IMR-90 (cell line): ENCODE measurements around the gene VPS50. TPM values are rescaled to one million over a fixed set of nuclear protein-coding genes. Genes with fewer than 3 reads are reported as not detected.

Experiments
- ATAC-seq: fragments of 200-7000 bp; cut with Tn5 transposase; 2 replicates; pipeline ENCODE4 v1.9.1; 2020; ENCODE audit warnings: low read depth, mild to moderate bottlenecking, moderate library complexity
- BruUV-seq: library from RNA; stranded (reverse); fragments of 400-500 nt; replicated peaks from 2 replicates; lab custom pipeline; 2021; lab: Mats Ljungman, UMichigan
- CTCF ChIA-PET: fragments of 300-600 bp; formaldehyde crosslinking; extraction: SDS; loops from one replicate; lab custom pipeline; 2021; ENCODE audit warnings: antibody characterized with exemption; lab: Yijun Ruan, JAX
- POLR2A ChIA-PET: fragments of 300-600 bp; sonication (Branson Sonifier 250); formaldehyde crosslinking; loops from one replicate; lab custom pipeline; 2022; ENCODE audit warnings: antibody characterized with exemption; ENCODE audit not compliant: unreplicated experiment; lab: Charles Lee
- DNase-seq: peaks from one replicate; pipeline ENCODE4 v3.0.0; 2013
- H2AFZ ChIP-seq: replicated peaks from 2 replicates; pipeline ENCODE3; 2013; ENCODE audit warnings: low read length, mild to moderate bottlenecking; ENCODE audit not compliant: poor library complexity
- H2AK5ac ChIP-seq: 2 replicates; pipeline ENCODE4 v1.6.1; 2013; ENCODE audit warnings: low read depth, low read length, inconsistent platforms
- H2AK9ac ChIP-seq: replicated peaks from 2 replicates; pipeline ENCODE3; 2013; ENCODE audit warnings: mild to moderate bottlenecking, low read depth, low read length, moderate library complexity; ENCODE audit not compliant: poor library complexity
- H2BK120ac ChIP-seq: 2 replicates; pipeline ENCODE4 v1.6.1; 2013; ENCODE audit warnings: low read depth, low read length, inconsistent platforms
- H2BK15ac ChIP-seq: 3 replicates; pipeline ENCODE4 v1.6.1; 2013; ENCODE audit warnings: low read depth, low read length, inconsistent platforms
- H2BK20ac ChIP-seq: 2 replicates; pipeline ENCODE4 v1.6.1; 2013; ENCODE audit warnings: low read depth, mild to moderate bottlenecking, inconsistent platforms, low read length, moderate library complexity
- H2BK5ac ChIP-seq: 2 replicates; pipeline ENCODE4 v1.6.1; 2013; ENCODE audit warnings: mild to moderate bottlenecking, low read depth, low read length, inconsistent platforms; ENCODE audit not compliant: poor library complexity, severe bottlenecking
- H3K14ac ChIP-seq: replicated peaks from 2 replicates; pipeline ENCODE4 v1.6.1; 2013; ENCODE audit warnings: low read depth, low read length, inconsistent platforms
- H3K18ac ChIP-seq: 2 replicates; pipeline ENCODE4 v1.6.1; 2013; ENCODE audit warnings: low read depth, low read length, control low read depth
- H3K23ac ChIP-seq: 2 replicates; pipeline ENCODE4 v1.6.1; 2013; ENCODE audit warnings: low read depth, low read length, inconsistent platforms
- H3K27ac ChIP-seq: 2 replicates; pipeline ENCODE4 v1.5.1; 2013; ENCODE audit warnings: mild to moderate bottlenecking, control low read depth, low read length; ENCODE audit not compliant: insufficient read depth
- H3K27me3 ChIP-seq: 2 replicates; pipeline ENCODE4 v1.6.1; 2013; ENCODE audit warnings: low read length; ENCODE audit not compliant: control insufficient read depth, insufficient read depth
- H3K36me3 ChIP-seq: 2 replicates; pipeline ENCODE4 v1.6.1; 2013; ENCODE audit warnings: low read length, mixed read lengths; ENCODE audit not compliant: control insufficient read depth, insufficient read depth
- H3K4ac ChIP-seq: 2 replicates; pipeline ENCODE4 v1.6.1; 2013; ENCODE audit warnings: low read depth, low read length, inconsistent platforms
- H3K4me1 ChIP-seq: 2 replicates; pipeline ENCODE4 v1.6.1; 2013; ENCODE audit warnings: low read length, mixed read lengths; ENCODE audit not compliant: control insufficient read depth, insufficient read depth
- H3K4me2 ChIP-seq: 2 replicates; pipeline ENCODE4 v1.6.1; 2013; ENCODE audit warnings: low read depth, mild to moderate bottlenecking, control low read depth, low read length, moderate library complexity
- H3K4me3 ChIP-seq: 2 replicates; pipeline ENCODE4 v1.5.1; 2013; ENCODE audit warnings: low read depth, mild to moderate bottlenecking, control low read depth, low read length, moderate library complexity; ENCODE audit not compliant: insufficient read depth
- H3K56ac ChIP-seq: 2 replicates; pipeline ENCODE4 v1.6.1; 2013; ENCODE audit warnings: low read length, inconsistent platforms; ENCODE audit not compliant: insufficient read depth; ENCODE audit errors: extremely low read depth
- H3K79me1 ChIP-seq, 2 experiments: 2 replicates each; pipeline ENCODE4 v1.6.1; 2013; ENCODE audit warnings: low read length in 2 of 2, inconsistent platforms in 1 of 2, low read depth in 1 of 2
- H3K9ac ChIP-seq: 2 replicates; pipeline ENCODE4 v1.6.1; 2013; ENCODE audit warnings: low read depth, low read length, control low read depth
- H3K9me1 ChIP-seq: 2 replicates; pipeline ENCODE4 v1.6.1; 2013; ENCODE audit warnings: low read length, inconsistent platforms; ENCODE audit not compliant: insufficient read depth
- H3K9me3 ChIP-seq: 2 replicates; pipeline ENCODE4 v1.6.1; 2013; ENCODE audit warnings: low read length; ENCODE audit not compliant: control insufficient read depth, insufficient read depth
- H4K20me1 ChIP-seq: 2 replicates; pipeline ENCODE4 v1.6.1; 2013; ENCODE audit warnings: low read length, inconsistent platforms; ENCODE audit not compliant: insufficient read depth
- H4K5ac ChIP-seq: 2 replicates; pipeline ENCODE4 v1.6.1; 2013; ENCODE audit warnings: mild to moderate bottlenecking, low read depth, low read length, control low read depth
- H4K8ac ChIP-seq, 2 experiments: 2 replicates each; pipeline ENCODE4 v1.6.1; 2013; ENCODE audit warnings: low read depth in 2 of 2, low read length in 2 of 2, control low read depth in 1 of 2, inconsistent platforms in 1 of 2
- H4K91ac ChIP-seq: 2 replicates; pipeline ENCODE4 v1.6.1; 2013; ENCODE audit warnings: low read depth, low read length, inconsistent platforms; ENCODE audit not compliant: insufficient read depth
- CHD1 ChIP-seq: IDR thresholded peaks from 2 replicates; pipeline ENCODE4 v1.6.1; 2012; ENCODE audit warnings: low read depth, low read length, improper control_type of control experiment
- WGBS, 2 experiments: methylation state at CpG; one replicate each; pipeline versions ENCODE4 v1.1.5 to v1.1.7; 2013; ENCODE audit warnings: missing lambda C conversion rate in 2 of 2; ENCODE audit not compliant: insufficient read length in 1 of 2; ENCODE audit errors: extremely low coverage in 2 of 2; 5-methylcytosine and 5-hydroxymethylcytosine counted together
- dilution Hi-C: fragments of 300-500 bp; cut with HindIII; formaldehyde crosslinking; loops from one replicate; pipeline ENCODE4 v1.14.3; 2018; ENCODE audit warnings: low sequenced_read_pairs; ENCODE audit not compliant: unreplicated experiment
- in situ Hi-C: fragments of 300-500 bp; cut with MboI; formaldehyde crosslinking; loops from 3 replicates; pipeline ENCODE4 v1.14.3; 2019; ENCODE audit warnings: low sequenced_read_pairs, inconsistent platforms, mixed read lengths
- intact Hi-C: fragments of 100-400 bp; cut with micrococcal nuclease; formaldehyde crosslinking; loops from 2 replicates; pipeline ENCODE4 v1.10.0; 2022
- polyA plus RNA-seq, 3 experiments: library from polyadenylated mRNA; depleted of rRNA; stranded (reverse); fragments of >200 nt; gene quantifications; 2 replicates each; pipeline ENCODE4 v1.2.3, GENCODE V29; 2012; ENCODE audit warnings: low replicate concordance in 1 of 3
- total RNA-seq: library from RNA; depleted of rRNA; stranded (reverse); fragments of >200 nt; gene quantifications from 2 replicates; pipeline ENCODE4 v1.2.3, GENCODE V29; 2012

VPS50 gene
- total and polyA plus RNA-seq, 2 of the 4 experiments (the other 2 are of a cell fraction): 7.1 to 22.0 TPM

DNA sequence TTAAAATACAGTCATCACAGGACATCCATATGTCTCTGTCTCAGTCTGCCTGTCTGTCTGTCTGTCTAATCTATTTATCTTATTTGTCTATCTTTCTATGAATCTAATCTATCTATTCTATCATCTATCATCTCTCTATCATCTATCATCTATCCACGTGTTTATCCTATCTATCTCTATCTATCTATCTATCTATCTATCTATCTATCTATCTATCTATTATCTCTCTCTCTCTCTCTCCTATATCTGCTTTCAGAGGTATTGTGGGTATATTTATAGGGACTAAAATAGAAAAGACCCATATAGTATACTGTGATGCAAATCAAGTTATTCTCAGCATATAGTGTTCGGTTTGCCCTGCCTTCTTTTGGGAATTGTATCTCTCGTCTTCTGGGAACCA is 167.5 kb downstream of the VPS50 start:
- H3K27ac ChIP-seq: no peak overlapping the region
- ChIA-PET POLR2A (no interaction called here), CTCF (no interaction called here)
- H3K36me3 ChIP-seq: no peaks in the 10 kb centered on the region
- no peak overlapping the region for H3K14ac ChIP-seq
- no peaks in the 10 kb centered on the region for H3K9me1 ChIP-seq
- no peak overlapping the region for H2BK120ac ChIP-seq
- BruUV-seq: no TSS peak
- H3K9ac ChIP-seq: no peak overlapping the region
- H3K4me2 ChIP-seq: no peak overlapping the region
- ATAC-seq (no peak), DNase-seq (no peak)
- H3K56ac ChIP-seq: no peak overlapping the region
- no peak overlapping the region for H3K23ac ChIP-seq
- no peak for TF ChIP-seq CHD1
- H3K4me1 ChIP-seq: no peaks in the 10 kb centered on the region
- no peak overlapping the region for H4K5ac ChIP-seq
- no peaks in the 10 kb centered on the region for H3K9me3 ChIP-seq
- no peaks in the 10 kb centered on the region for H3K79me1 ChIP-seq
- H4K20me1 ChIP-seq: no peaks in the 10 kb centered on the region
- no peak overlapping the region for H3K18ac ChIP-seq
- H2BK15ac ChIP-seq: no peak overlapping the region
- no peak overlapping the region for H2AK9ac ChIP-seq
- H4K91ac ChIP-seq: no peak overlapping the region
- dilution Hi-C loops: no loop called here
- no peak overlapping the region for H3K4me3 ChIP-seq
- peaks cover 2% of the 10 kb centered on the region; the same call in 1 of the 2 replicates for H3K27me3 ChIP-seq
- H4K8ac ChIP-seq: no peak overlapping the region
- no peak overlapping the region for H2BK20ac ChIP-seq
- no peak overlapping the region for H3K4ac ChIP-seq
- H2BK5ac ChIP-seq: no peak overlapping the region
- no peak overlapping the region for H2AFZ ChIP-seq
- WGBS, 2 experiments: 80 to 100% methylated on average over 1 of the region's 3 CpGs
- intact Hi-C loops: no loop called here
- no peak overlapping the region for H2AK5ac ChIP-seq
- in situ Hi-C loops: no loop called here
